Keratinocyte (primary cell): ENCODE results near the gene ANO2. TPM values are rescaled to one million over a fixed set of nuclear protein-coding genes. Genes with fewer than 3 reads are reported as not detected.

Experiments used
- DNase-seq: peaks from one replicate; pipeline ENCODE4 v3.0.0-alpha.2; 2011; ENCODE audit warnings: low read depth, missing footprints, low spot score
- FAIRE-seq: peaks from 2 replicates; lab custom pipeline; 2011; peaks lifted over from hg19 to GRCh38; lab: Jason Lieb, UNC
- H2AFZ ChIP-seq: 2 replicates; pipeline ENCODE4 v1.6.0; 2012; ENCODE audit warnings: low read length, control low read depth, inconsistent platforms; ENCODE audit not compliant: control insufficient read depth
- H3K27ac ChIP-seq: 2 replicates; pipeline ENCODE4 v1.5.1; 2011; ENCODE audit warnings: low read length; ENCODE audit not compliant: control insufficient read depth, insufficient read depth
- H3K27me3 ChIP-seq: 3 replicates; pipeline ENCODE4 v1.6.0; 2011; ENCODE audit warnings: low read length; ENCODE audit not compliant: control insufficient read depth, insufficient read depth; ENCODE audit errors: extremely low read depth
- H3K36me3 ChIP-seq, 2 experiments: 2 replicates in 1 of 2; 3 replicates in 1 of 2; pipeline ENCODE4 v1.5.1; 2011; ENCODE audit warnings: low read length in 2 of 2, mild to moderate bottlenecking in 1 of 2; ENCODE audit not compliant: control insufficient read depth in 2 of 2, insufficient read depth in 2 of 2; ENCODE audit errors: extremely low read depth in 1 of 2
- H3K4me1 ChIP-seq: 3 replicates; pipeline ENCODE4 v1.5.1; 2011; ENCODE audit warnings: low read length; ENCODE audit not compliant: control insufficient read depth, insufficient read depth; ENCODE audit errors: extremely low read depth
- H3K4me2 ChIP-seq: 3 replicates; pipeline ENCODE4 v1.6.0; 2011; ENCODE audit warnings: low read depth, low read length; ENCODE audit not compliant: control insufficient read depth, insufficient read depth; ENCODE audit errors: extremely low read depth
- H3K4me3 ChIP-seq, 3 experiments: fragments of 200-600 bp in 1 of 3; sonication (generic) in 1 of 3; 2 replicates in 2 of 3; 3 replicates in 1 of 3; pipeline ENCODE4 v1.5.1; 2011 to 2016; ENCODE audit warnings: low read length in 3 of 3, mild to moderate bottlenecking in 3 of 3, control low read depth in 2 of 3, inconsistent platforms in 1 of 3, low read depth in 1 of 3, mixed read lengths in 1 of 3, mixed run types in 1 of 3, moderate library complexity in 1 of 3; ENCODE audit not compliant: control insufficient read depth in 2 of 3, insufficient read depth in 2 of 3; ENCODE audit errors: extremely low read depth in 1 of 3
- H3K79me2 ChIP-seq: 2 replicates; pipeline ENCODE4 v1.6.0; 2012; ENCODE audit warnings: low read length; ENCODE audit not compliant: control insufficient read depth, insufficient read depth
- H3K9ac ChIP-seq: 3 replicates; pipeline ENCODE4 v1.6.0; 2011; ENCODE audit warnings: low read length; ENCODE audit not compliant: control insufficient read depth, insufficient read depth; ENCODE audit errors: extremely low read depth
- H3K9me1 ChIP-seq: 3 replicates; pipeline ENCODE4 v1.6.0; 2011; ENCODE audit warnings: low read length; ENCODE audit not compliant: control insufficient read depth, insufficient read depth; ENCODE audit errors: extremely low read depth
- H3K9me3 ChIP-seq: 2 replicates; pipeline ENCODE4 v1.5.1; 2012; ENCODE audit warnings: low read depth, low read length; ENCODE audit not compliant: control insufficient read depth
- H4K20me1 ChIP-seq: 3 replicates; pipeline ENCODE4 v1.6.0; 2011; ENCODE audit warnings: low read length; ENCODE audit not compliant: control insufficient read depth, insufficient read depth; ENCODE audit errors: extremely low read depth
- EZH2 ChIP-seq: IDR thresholded peaks from one replicate; pipeline ENCODE4 v1.6.1; 2012; ENCODE audit warnings: inconsistent platforms, mild to moderate bottlenecking, low read length, moderate library complexity
- dilution Hi-C: fragments of 300-500 bp; cut with MboI; formaldehyde crosslinking; loops from one replicate; pipeline ENCODE4 v1.7.0; 2020; ENCODE audit warnings: low sequenced_read_pairs; ENCODE audit not compliant: extremely low pct_ligation_motif_present
- polyA plus RNA-seq, 5 experiments: library from polyadenylated mRNA; depleted of rRNA in 3 of 5; stranded (reverse) in 3 of 5; stranded (forward) in 1 of 5; unstranded in 1 of 5; fragments of >200 nt; gene quantifications; 1 replicate in 1 of 5; 2 replicates in 3 of 5; 3 replicates in 1 of 5; pipeline versions ENCODE4 v1.2.1 to v1.2.3, GENCODE V29; 2011 to 2012; ENCODE audit warnings: missing spikeins in 2 of 5, low read depth in 1 of 5, low replicate concordance in 1 of 5
- TF ChIP-seq, protein P1 (sequence below), 3 experiments: IDR thresholded peaks in 1 of 3; conservative IDR thresholded peaks in 1 of 3; optimal IDR thresholded peaks in 1 of 3; 2 replicates in 2 of 3; 3 replicates in 1 of 3; pipeline versions ENCODE3 to v1.5.1; 2011; ENCODE audit warnings: low read length in 3 of 3, mild to moderate bottlenecking in 3 of 3, moderate library complexity in 2 of 3, control low read depth in 1 of 3, inconsistent platforms in 1 of 3; ENCODE audit not compliant: insufficient read depth in 2 of 3; ENCODE audit errors: extremely low read depth in 1 of 3

The ANO2 gene
- polyA plus RNA-seq, 1 donor (not counting 4 experiments of a cell fraction or from before 2014, with no cell fraction given): 0.14 TPM

DNA sequence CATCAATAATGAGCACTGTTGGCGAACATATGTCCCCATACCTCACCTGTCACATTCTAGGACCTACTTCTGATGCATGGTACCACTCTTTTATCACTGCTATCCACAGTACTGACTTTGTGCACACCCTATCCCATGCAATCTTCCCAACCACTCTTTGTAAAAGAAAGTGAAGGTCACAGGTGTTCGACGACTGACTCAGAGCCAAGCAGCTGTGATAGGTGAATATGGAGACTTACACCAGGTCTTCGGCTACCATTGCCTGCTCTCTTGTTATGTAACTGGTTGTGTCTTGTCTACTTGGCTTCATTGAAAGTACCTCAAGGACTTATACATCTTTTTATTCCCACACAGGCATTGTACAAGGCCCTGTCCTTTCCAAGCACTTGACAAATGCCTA lies 169.0 kb downstream of the ANO2 start:
- dilution Hi-C loops: no loop called here
- Histone ChIP-seq H3K36me3 (no peaks in the 10 kb centered on the region), H3K79me2 (no peaks in the 10 kb centered on the region), H3K27ac (no peak overlapping the region), H2AFZ (no peak overlapping the region), H3K4me3 (no peak overlapping the region), H3K4me1 (no peaks in the 10 kb centered on the region), H3K4me2 (no peak overlapping the region), H4K20me1 (no peaks in the 10 kb centered on the region), H3K9me3 (no peaks in the 10 kb centered on the region), H3K9ac (no peak overlapping the region), H3K9me1 (no peaks in the 10 kb centered on the region), H3K27me3 (peaks cover 3% of the 10 kb centered on the region)
- FAIRE-seq (no peak), DNase-seq (no peak)
- TF ChIP-seq EZH2: no peak
- TF ChIP-seq, protein P1, sequence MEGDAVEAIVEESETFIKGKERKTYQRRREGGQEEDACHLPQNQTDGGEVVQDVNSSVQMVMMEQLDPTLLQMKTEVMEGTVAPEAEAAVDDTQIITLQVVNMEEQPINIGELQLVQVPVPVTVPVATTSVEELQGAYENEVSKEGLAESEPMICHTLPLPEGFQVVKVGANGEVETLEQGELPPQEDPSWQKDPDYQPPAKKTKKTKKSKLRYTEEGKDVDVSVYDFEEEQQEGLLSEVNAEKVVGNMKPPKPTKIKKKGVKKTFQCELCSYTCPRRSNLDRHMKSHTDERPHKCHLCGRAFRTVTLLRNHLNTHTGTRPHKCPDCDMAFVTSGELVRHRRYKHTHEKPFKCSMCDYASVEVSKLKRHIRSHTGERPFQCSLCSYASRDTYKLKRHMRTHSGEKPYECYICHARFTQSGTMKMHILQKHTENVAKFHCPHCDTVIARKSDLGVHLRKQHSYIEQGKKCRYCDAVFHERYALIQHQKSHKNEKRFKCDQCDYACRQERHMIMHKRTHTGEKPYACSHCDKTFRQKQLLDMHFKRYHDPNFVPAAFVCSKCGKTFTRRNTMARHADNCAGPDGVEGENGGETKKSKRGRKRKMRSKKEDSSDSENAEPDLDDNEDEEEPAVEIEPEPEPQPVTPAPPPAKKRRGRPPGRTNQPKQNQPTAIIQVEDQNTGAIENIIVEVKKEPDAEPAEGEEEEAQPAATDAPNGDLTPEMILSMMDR (optimal IDR thresholded peaks at IDR 0.05 in 1 of 3, IDR thresholded peaks at IDR 0.05 in 1 of 3, conservative IDR thresholded peaks at IDR 0.05 in 1 of 3; ENCODE audit: extremely low read depth in 1 of 3, insufficient read depth in 2 of 3, low read length in 3 of 3): no peak

DNA sequence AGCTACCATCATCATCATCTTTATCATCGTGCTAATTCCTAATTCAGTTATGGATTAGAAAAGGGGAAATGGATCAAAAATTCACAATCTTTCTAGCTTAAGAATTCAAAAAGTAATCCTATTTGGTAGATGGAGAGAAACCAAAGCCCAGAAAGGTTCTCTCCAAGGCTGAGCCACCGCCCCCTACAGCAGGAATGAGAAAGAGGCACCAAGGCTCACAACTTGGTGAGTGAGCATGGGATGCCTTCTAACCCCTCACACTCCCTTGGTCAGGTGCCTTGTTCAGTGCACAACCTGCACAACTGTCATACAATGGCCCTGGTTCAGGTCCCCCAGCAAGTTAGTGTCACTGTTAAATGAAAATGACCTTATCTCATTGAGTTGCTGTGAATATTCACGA lies 171.5 kb downstream of the ANO2 start:
- Histone ChIP-seq H3K9me3 (no peaks in the 10 kb centered on the region), H3K4me1 (no peaks in the 10 kb centered on the region), H2AFZ (no peak overlapping the region), H3K79me2 (no peaks in the 10 kb centered on the region), H3K36me3 (no peaks in the 10 kb centered on the region), H3K4me3 (no peak overlapping the region), H3K9me1 (no peaks in the 10 kb centered on the region), H3K4me2 (no peak overlapping the region), H4K20me1 (no peaks in the 10 kb centered on the region), H3K9ac (no peak overlapping the region), H3K27ac (no peak overlapping the region), H3K27me3 (no peaks in the 10 kb centered on the region)
- TF ChIP-seq, protein P1 (optimal IDR thresholded peaks at IDR 0.05 in 1 of 3, IDR thresholded peaks at IDR 0.05 in 1 of 3, conservative IDR thresholded peaks at IDR 0.05 in 1 of 3; ENCODE audit: extremely low read depth in 1 of 3, insufficient read depth in 2 of 3, low read length in 3 of 3): no peak
- no peak for TF ChIP-seq EZH2
- dilution Hi-C loops: no loop called here
- FAIRE-seq (no peak), DNase-seq (no peak)
